SK-N-MC (cell line): ENCODE results near the gene FOS.
"Not testable (repeated sequence)": the region's sequence is repeated elsewhere in the genome, so short reads cannot be mapped to it uniquely, and the experiment has no call there.

Source experiments
- EZH2 ChIP-seq: fragments of 200-600 bp; sonication (generic); IDR thresholded peaks from one replicate; pipeline ENCODE4 v1.6.1; 2017; ENCODE audit warnings: antibody characterized with exemption
- FOXP2 ChIP-seq: optimal IDR thresholded peaks from 2 replicates; pipeline ENCODE3; 2011; ENCODE audit warnings: mild to moderate bottlenecking, moderate library complexity; ENCODE audit not compliant: insufficient read depth; ENCODE audit errors: extremely low read length, control extremely low read depth
- POLR2AphosphoS5 ChIP-seq: IDR thresholded peaks from 2 replicates; pipeline ENCODE4 v1.6.1; 2012; ENCODE audit warnings: mild to moderate bottlenecking, low read depth, low read length, borderline replicate concordance

DNA sequence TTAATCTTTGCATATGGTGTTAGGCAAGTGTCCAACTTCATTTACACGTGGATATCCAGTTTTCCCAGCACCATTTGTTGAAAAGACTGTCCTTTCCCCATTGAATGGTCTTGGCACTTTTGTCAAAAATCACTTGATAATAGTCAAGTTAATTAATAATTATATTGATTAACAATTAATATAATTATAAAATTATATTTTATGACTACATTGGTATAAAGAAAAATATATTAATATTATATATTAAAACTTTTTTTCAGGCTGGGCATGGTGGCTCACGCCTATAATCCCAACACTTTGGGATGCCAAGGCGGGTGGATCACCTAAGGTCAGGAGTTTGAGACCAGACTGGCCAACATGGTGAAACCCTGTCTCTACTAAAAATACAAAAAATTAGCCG lies 27.8 kb downstream of the FOS start:
- not testable (repeated sequence) for TF ChIP-seq POLR2AphosphoS5, EZH2, FOXP2
